MM.1S (cell line): ENCODE results near the gene PHF21A.

ENCODE experiments used
- DNase-seq: peaks from one replicate; pipeline ENCODE4 v3.0.0-alpha.2; 2015
- H2AFZ ChIP-seq: fragments of 300-600 bp; sonication (generic); 2 replicates; pipeline ENCODE4 v1.6.0; 2016; ENCODE audit warnings: antibody characterized with exemption, low read length
- H3F3A ChIP-seq: fragments of 300-600 bp; sonication (generic); 2 replicates; pipeline ENCODE4 v1.6.1; 2016; ENCODE audit warnings: mild to moderate bottlenecking, antibody characterized with exemption, low read length, moderate library complexity, mixed read lengths; ENCODE audit not compliant: insufficient read depth
- H3K27ac ChIP-seq: fragments of 300-600 bp; sonication (generic); 2 replicates; pipeline ENCODE4 v1.5.1; 2016; ENCODE audit warnings: mild to moderate bottlenecking, low read length
- H3K27me3 ChIP-seq: fragments of 300-600 bp; sonication (generic); replicated peaks from 2 replicates; pipeline ENCODE4 v1.6.0; 2016; ENCODE audit warnings: low read length; ENCODE audit not compliant: insufficient read depth
- H3K36me3 ChIP-seq: fragments of 300-600 bp; sonication (generic); replicated peaks from 2 replicates; pipeline ENCODE4 v1.6.1; 2016; ENCODE audit warnings: mild to moderate bottlenecking, low read length, mixed read lengths; ENCODE audit not compliant: insufficient read depth
- H3K4me1 ChIP-seq: fragments of 300-600 bp; sonication (generic); 2 replicates; pipeline ENCODE4 v1.6.1; 2016; ENCODE audit warnings: low read length, mixed read lengths
- H3K4me2 ChIP-seq: fragments of 300-600 bp; sonication (generic); 2 replicates; pipeline ENCODE4 v1.6.0; 2016; ENCODE audit warnings: low read depth, low read length
- H3K4me3 ChIP-seq: fragments of 300-600 bp; sonication (generic); 2 replicates; pipeline ENCODE4 v1.5.1; 2016; ENCODE audit warnings: low read length, mixed read lengths
- H3K79me2 ChIP-seq: fragments of 300-600 bp; sonication (generic); 2 replicates; pipeline ENCODE4 v1.6.1; 2016; ENCODE audit warnings: mixed run types, low read length, mixed read lengths
- H3K9ac ChIP-seq: fragments of 300-600 bp; sonication (generic); 2 replicates; pipeline ENCODE4 v1.6.1; 2016; ENCODE audit warnings: low read length, mixed read lengths
- H3K9me2 ChIP-seq: fragments of 300-600 bp; sonication (generic); replicated peaks from 2 replicates; pipeline ENCODE4 v1.6.1; 2016; ENCODE audit warnings: mild to moderate bottlenecking, low read length, mixed read lengths; ENCODE audit not compliant: insufficient read depth
- H3K9me3 ChIP-seq: fragments of 300-600 bp; sonication (generic); replicated peaks from 2 replicates; pipeline ENCODE4 v1.6.1; 2016; ENCODE audit warnings: mild to moderate bottlenecking, low read length, mixed read lengths; ENCODE audit not compliant: insufficient read depth
- H4K20me1 ChIP-seq: fragments of 300-600 bp; sonication (generic); 2 replicates; pipeline ENCODE4 v1.6.1; 2016; ENCODE audit warnings: mild to moderate bottlenecking, low read length, moderate library complexity, mixed read lengths; ENCODE audit not compliant: insufficient read depth
- EZH2 ChIP-seq: fragments of 300-600 bp; sonication (generic); optimal IDR thresholded peaks from 2 replicates; pipeline ENCODE3; 2017; ENCODE audit warnings: low read depth, mild to moderate bottlenecking, antibody characterized with exemption, low read length, mixed read lengths
- EZH2phosphoT487 ChIP-seq: fragments of 300-600 bp; sonication (generic); IDR thresholded peaks from 2 replicates; pipeline ENCODE4 v1.6.1; 2018; ENCODE audit warnings: antibody characterized with exemption, low read length
- TF ChIP-seq, protein P1 (sequence below): fragments of 300-600 bp; sonication (generic); IDR thresholded peaks from 2 replicates; pipeline ENCODE4 v1.5.1; 2016; ENCODE audit warnings: antibody characterized with exemption, low read length, mixed read lengths

PHF21A gene

DNA sequence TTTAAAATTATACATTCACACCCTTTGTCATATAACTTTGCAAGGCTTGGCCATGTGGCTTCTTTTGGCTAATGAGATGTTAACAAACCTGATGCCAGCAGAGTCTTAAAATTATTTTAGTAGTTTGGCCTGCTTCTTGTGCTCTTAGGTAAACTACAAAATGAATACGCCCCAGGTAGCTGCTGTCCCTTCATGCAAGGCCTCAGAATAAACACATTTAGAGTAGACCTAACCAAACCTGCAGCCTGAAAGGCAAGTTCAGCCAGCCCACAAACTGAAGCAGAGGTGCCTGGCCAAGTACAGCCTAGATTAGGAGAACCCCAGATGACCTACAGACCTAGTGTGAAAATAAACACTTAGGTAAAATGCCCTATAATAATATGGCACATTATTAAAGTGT, 50.2 kb downstream of the PHF21A start:
- H4K20me1 ChIP-seq: no peaks in the 10 kb centered on the region
- H3K9ac ChIP-seq: no peak overlapping the region
- no peak overlapping the region for H3K4me2 ChIP-seq
- no peaks in the 10 kb centered on the region for H3K79me2 ChIP-seq
- no peaks in the 10 kb centered on the region for H3K9me3 ChIP-seq
- TF ChIP-seq EZH2phosphoT487: no peak
- no peak for TF ChIP-seq EZH2
- TF ChIP-seq, protein P1, sequence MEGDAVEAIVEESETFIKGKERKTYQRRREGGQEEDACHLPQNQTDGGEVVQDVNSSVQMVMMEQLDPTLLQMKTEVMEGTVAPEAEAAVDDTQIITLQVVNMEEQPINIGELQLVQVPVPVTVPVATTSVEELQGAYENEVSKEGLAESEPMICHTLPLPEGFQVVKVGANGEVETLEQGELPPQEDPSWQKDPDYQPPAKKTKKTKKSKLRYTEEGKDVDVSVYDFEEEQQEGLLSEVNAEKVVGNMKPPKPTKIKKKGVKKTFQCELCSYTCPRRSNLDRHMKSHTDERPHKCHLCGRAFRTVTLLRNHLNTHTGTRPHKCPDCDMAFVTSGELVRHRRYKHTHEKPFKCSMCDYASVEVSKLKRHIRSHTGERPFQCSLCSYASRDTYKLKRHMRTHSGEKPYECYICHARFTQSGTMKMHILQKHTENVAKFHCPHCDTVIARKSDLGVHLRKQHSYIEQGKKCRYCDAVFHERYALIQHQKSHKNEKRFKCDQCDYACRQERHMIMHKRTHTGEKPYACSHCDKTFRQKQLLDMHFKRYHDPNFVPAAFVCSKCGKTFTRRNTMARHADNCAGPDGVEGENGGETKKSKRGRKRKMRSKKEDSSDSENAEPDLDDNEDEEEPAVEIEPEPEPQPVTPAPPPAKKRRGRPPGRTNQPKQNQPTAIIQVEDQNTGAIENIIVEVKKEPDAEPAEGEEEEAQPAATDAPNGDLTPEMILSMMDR: no peak
- no peaks in the 10 kb centered on the region for H3K4me1 ChIP-seq
- H3K27me3 ChIP-seq: no peaks in the 10 kb centered on the region
- no peak overlapping the region for H3K27ac ChIP-seq
- DNase-seq: no peak
- no peak overlapping the region for H3K4me3 ChIP-seq
- no peaks in the 10 kb centered on the region for H3F3A ChIP-seq
- no peaks in the 10 kb centered on the region for H3K9me2 ChIP-seq
- H3K36me3 ChIP-seq: peaks cover 3% of the 10 kb centered on the region; the same call in 1 of the 2 replicates
- H2AFZ ChIP-seq: no peak overlapping the region

DNA sequence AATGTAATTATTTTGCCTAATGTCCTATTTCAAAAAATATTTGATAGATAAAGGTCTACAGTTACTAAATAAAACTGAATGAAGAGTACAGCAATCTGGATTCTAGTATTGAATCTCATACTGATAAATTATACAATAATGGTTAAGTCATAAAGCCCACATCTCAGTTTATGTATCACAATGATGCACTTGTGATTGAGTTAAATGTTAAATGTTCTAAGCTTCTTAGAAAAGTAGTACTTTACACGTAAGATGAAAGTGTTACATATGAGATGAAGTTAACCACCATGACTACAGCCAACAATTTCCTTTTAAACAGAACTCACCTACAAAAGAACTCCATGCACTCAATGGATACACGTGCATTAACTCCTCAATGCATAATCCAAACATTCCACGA, 51.7 kb downstream of the PHF21A start:
- no peaks in the 10 kb centered on the region for H4K20me1 ChIP-seq
- no peaks in the 10 kb centered on the region for H3K36me3 ChIP-seq
- H3K9me2 ChIP-seq: no peaks in the 10 kb centered on the region
- H3K9me3 ChIP-seq: no peaks in the 10 kb centered on the region
- no peaks in the 10 kb centered on the region for H3F3A ChIP-seq
- H2AFZ ChIP-seq: no peak overlapping the region
- TF ChIP-seq, protein P1: no peak
- no peak for TF ChIP-seq EZH2phosphoT487
- TF ChIP-seq EZH2: no peak
- no peak for DNase-seq
- H3K27ac ChIP-seq: no peak overlapping the region
- no peaks in the 10 kb centered on the region for H3K4me1 ChIP-seq
- H3K9ac ChIP-seq: no peak overlapping the region
- H3K4me3 ChIP-seq: no peak overlapping the region
- H3K4me2 ChIP-seq: no peak overlapping the region
- no peaks in the 10 kb centered on the region for H3K79me2 ChIP-seq
- no peaks in the 10 kb centered on the region for H3K27me3 ChIP-seq

DNA sequence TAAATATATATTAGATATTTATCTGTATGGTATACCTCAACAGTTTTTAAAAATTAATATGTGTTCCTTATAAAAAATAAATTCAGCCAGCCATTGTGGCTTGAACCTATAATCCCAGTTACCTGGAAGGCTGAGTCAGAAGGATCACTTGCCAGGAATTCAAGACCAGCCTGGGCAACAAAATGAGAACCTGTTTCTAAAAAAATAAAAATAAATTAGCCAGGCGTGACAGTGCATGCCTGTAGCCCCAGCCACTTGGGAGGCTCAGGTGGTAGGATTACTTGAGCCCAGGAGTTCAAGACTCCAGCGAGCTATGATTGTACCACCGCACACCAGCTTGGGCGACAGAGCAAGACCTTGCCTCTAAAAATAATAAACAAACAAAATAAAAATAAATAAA, 54.9 kb downstream of the PHF21A start:
- H3K36me3 ChIP-seq: no peaks in the 10 kb centered on the region
- H3F3A ChIP-seq: no peaks in the 10 kb centered on the region
- TF ChIP-seq, protein P1: no peak
- no peak for TF ChIP-seq EZH2
- H2AFZ ChIP-seq: no peak overlapping the region
- H3K9me3 ChIP-seq: no peaks in the 10 kb centered on the region
- DNase-seq: no peak
- no peaks in the 10 kb centered on the region for H4K20me1 ChIP-seq
- H3K9ac ChIP-seq: no peak overlapping the region
- no peaks in the 10 kb centered on the region for H3K4me1 ChIP-seq
- H3K4me3 ChIP-seq: no peak overlapping the region
- H3K27ac ChIP-seq: no peak overlapping the region
- no peaks in the 10 kb centered on the region for H3K27me3 ChIP-seq
- no peak overlapping the region for H3K4me2 ChIP-seq
- no peaks in the 10 kb centered on the region for H3K9me2 ChIP-seq
- H3K79me2 ChIP-seq: no peaks in the 10 kb centered on the region
